Measurements from ENCODE around the gene PBX1. TPM values are rescaled to one million over a fixed set of nuclear protein-coding genes. Genes with fewer than 3 reads are reported as not detected.

Gene PBX1
- total RNA-seq, 1 experiment from 2014 or later, result 102 TPM

GRCh38 chr1:164670026-164670425, 111.0 kb downstream of the PBX1 start:
- ChIA-PET POLR2A (no interaction called here), CTCF (interaction anchor here (0.5 kb wide), 1 partner anchor 118 kb away, joined by 3 read pairs; no protein-coding TSS in a partner anchor)
- Mint-ChIP-seq H3K36me3 (peaks cover 9% of the 10 kb centered on the region), H3K4me3 (no peak overlapping the region), H3K27ac (peak overlapping the region; percentile 83; the same call in 1 of the 2 replicates), H3K9me3 (peaks cover 10% of the 10 kb centered on the region), H3K27me3 (ENCODE audit: low read depth) (no peaks in the 10 kb centered on the region), H3K4me1 (peaks cover 46% of the 10 kb centered on the region)
- TF ChIP-seq NR1H2 (CRISPR knock-in tag; IDR thresholded peaks at IDR 0.05) (no peak), ZNF317 (CRISPR knock-in tag; IDR thresholded peaks at IDR 0.05; ENCODE audit: borderline replicate concordance, low read depth) (no peak), SMAD4 (CRISPR knock-in tag; IDR thresholded peaks at IDR 0.05) (no peak), NFATC4 (CRISPR knock-in tag; IDR thresholded peaks at IDR 0.05) (no peak), ATF2 (CRISPR knock-in tag; IDR thresholded peaks at IDR 0.05; ENCODE audit: borderline replicate concordance, low read depth) (no peak), ZMAT4 (CRISPR knock-in tag; IDR thresholded peaks at IDR 0.05) (no peak), FOXP4 (CRISPR knock-in tag; IDR thresholded peaks at IDR 0.05) (no peak), ARID4B (CRISPR knock-in tag; IDR thresholded peaks at IDR 0.05; ENCODE audit: borderline replicate concordance) (no peak), ZNF396 (CRISPR knock-in tag; IDR thresholded peaks at IDR 0.05; ENCODE audit: borderline replicate concordance) (no peak), ZNF263 (CRISPR knock-in tag; IDR thresholded peaks at IDR 0.05; ENCODE audit: low read depth) (no peak)
- no peak for ATAC-seq
- no peak for DNase-seq (ENCODE audit: low spot score)

- DNase-seq (ENCODE audit: low spot score) (no peak), ATAC-seq (no peak)
- peaks cover 9% of the 10 kb centered on the region for H3K36me3 Mint-ChIP-seq
- H3K4me1 Mint-ChIP-seq, result peaks cover 47% of the 10 kb centered on the region
- peaks cover 10% of the 10 kb centered on the region for H3K9me3 Mint-ChIP-seq
- no peaks in the 10 kb centered on the region for H3K27me3 Mint-ChIP-seq (ENCODE audit: low read depth)
- H3K4me3 Mint-ChIP-seq, result no peak overlapping the region
- ChIA-PET POLR2A (no interaction called here), CTCF (no interaction called here)
- H3K27ac Mint-ChIP-seq, result no peak overlapping the region
- TF ChIP-seq ZNF219 (CRISPR knock-in tag; IDR thresholded peaks at IDR 0.05; ENCODE audit: borderline replicate concordance), result no peak
- no peak for TF ChIP-seq TP53 (CRISPR knock-in tag; IDR thresholded peaks at IDR 0.05)
- TF ChIP-seq ZNF671 (CRISPR knock-in tag; IDR thresholded peaks at IDR 0.05), result no peak
- TF ChIP-seq ETV6 (CRISPR knock-in tag; IDR thresholded peaks at IDR 0.05), result no peak
- no peak for TF ChIP-seq E2F1 (CRISPR knock-in tag; IDR thresholded peaks at IDR 0.05)
- TF ChIP-seq NFATC4 (CRISPR knock-in tag; IDR thresholded peaks at IDR 0.05), result no peak
- TF ChIP-seq ZBTB21 (CRISPR knock-in tag; IDR thresholded peaks at IDR 0.05; ENCODE audit: borderline replicate concordance), result no peak
- TF ChIP-seq STAT6 (CRISPR knock-in tag; conservative IDR thresholded peaks at IDR 0.05; ENCODE audit: low read depth), result no peak
- TF ChIP-seq FOXK1 (CRISPR knock-in tag; IDR thresholded peaks at IDR 0.05), result no peak
- no peak for TF ChIP-seq ZNF416 (CRISPR knock-in tag; IDR thresholded peaks at IDR 0.05)
- no peak for TF ChIP-seq RORB (CRISPR knock-in tag; IDR thresholded peaks at IDR 0.05)
Measured at GRCh38 chr1:164670786-164671185, 111.8 kb downstream of the PBX1 start.
